Superior temporal gyrus (tissue), 1 donor: Measurements from ENCODE around the gene USP27X.

Experiments used
- DNase-seq: peaks from one replicate; pipeline ENCODE4 v3.0.0-alpha.2; 2016; ENCODE audit errors: extremely low spot score

USP27X gene

GRCh38 chrX:49878834-49879655 is at the start of gene USP27X:
USP27X (plus strand) TSS chrX:49879484; CDS start chrX:49880308, 824 bp downstream.
- peak; percentile 76 for DNase-seq

GRCh38 chrX:49838374-49838773 is 40.9 kb upstream of the USP27X start:
- DNase-seq, result peak; percentile 28

GRCh38 chrX:49840679-49841078 is 38.6 kb upstream of the USP27X start:
- DNase-seq, result peak; percentile 47

- no peak for DNase-seq
Measured at GRCh38 chrX:49842621-49843020, 36.7 kb upstream of the USP27X start.

- peak; percentile 52 for DNase-seq
Measured at GRCh38 chrX:49844611-49845010, 34.7 kb upstream of the USP27X start.

- no peak for DNase-seq
Measured at GRCh38 chrX:49845701-49846403, 33.4 kb upstream of the USP27X start.

GRCh38 chrX:49846522-49846921 is 32.8 kb upstream of the USP27X start:
- DNase-seq, result no peak

GRCh38 chrX:49848275-49848674 is 31.0 kb upstream of the USP27X start:
- DNase-seq, result no peak

GRCh38 chrX:49850028-49850427 is 29.3 kb upstream of the USP27X start:
- no peak for DNase-seq

GRCh38 chrX:49853661-49854060 is 25.6 kb upstream of the USP27X start:
- no peak for DNase-seq

- no peak for DNase-seq
Measured at GRCh38 chrX:49856819-49857218, 22.5 kb upstream of the USP27X start.

- DNase-seq, result no peak
Measured at GRCh38 chrX:49858341-49858740, 20.9 kb upstream of the USP27X start.

- no peak for DNase-seq
Measured at GRCh38 chrX:49859491-49859890, 19.8 kb upstream of the USP27X start.

- DNase-seq, result no peak
Measured at GRCh38 chrX:49860867-49861535, 18.3 kb upstream of the USP27X start.

GRCh38 chrX:49862093-49862492 is 17.2 kb upstream of the USP27X start:
- DNase-seq, result no peak

- DNase-seq, result no peak
Measured at GRCh38 chrX:49868739-49869138, 10.5 kb upstream of the USP27X start.

- peak; percentile 75 for DNase-seq
Measured at GRCh38 chrX:49876750-49877149, 2.5 kb upstream of the USP27X start.

- no peak for DNase-seq
Measured at GRCh38 chrX:49877397-49878101, 1.7 kb upstream of the USP27X start.

GRCh38 chrX:49878128-49878833 is 1.0 kb upstream of the USP27X start:
- no peak for DNase-seq

- DNase-seq, result no peak
Measured at GRCh38 chrX:49879656-49880277, 483 bp downstream of the USP27X start.

- DNase-seq, result no peak
Measured at GRCh38 chrX:49880668-49881067, 1.4 kb downstream of the USP27X start.
